ENCODE results near the gene COL6A1. TPM values are rescaled to one million over a fixed set of nuclear protein-coding genes. Genes with fewer than 3 reads are reported as not detected.

COL6A1 gene
- total and polyA plus RNA-seq, 2 of the 4 experiments (the other 2 are of a cell fraction), result 173 to 1,578 TPM

GRCh38 chr21:45937721-45938452, 43.7 kb upstream of the COL6A1 start:
- Histone ChIP-seq H3K4me1 (ENCODE audit: control insufficient read depth, insufficient read depth, low read length) (no peaks in the 10 kb centered on the region), H3K27ac (ENCODE audit: insufficient read depth, low read length) (no peak overlapping the region), H2BK20ac (ENCODE audit: low read depth, low read length) (no peak overlapping the region), H3K23ac (ENCODE audit: low read depth, low read length) (no peak overlapping the region), H3K36me3 (ENCODE audit: control insufficient read depth, insufficient read depth, low read length) (no peaks in the 10 kb centered on the region; the same call in 1 of the 2 replicates), H2BK15ac (ENCODE audit: low read depth, low read length) (no peak overlapping the region), H3K56ac (ENCODE audit: extremely low read depth, insufficient read depth, low read length) (no peak overlapping the region), H3K4me3 (ENCODE audit: insufficient read depth, low read depth, low read length) (no peak overlapping the region), H4K91ac (ENCODE audit: insufficient read depth, low read depth, low read length) (no peak overlapping the region), H3K79me1 (ENCODE audit: low read depth in 1 of 2, low read length in 2 of 2) (no peaks in the 10 kb centered on the region), H3K9me1 (ENCODE audit: insufficient read depth, low read length) (no peaks in the 10 kb centered on the region), H2BK5ac (ENCODE audit: low read depth, low read length, poor library complexity, severe bottlenecking) (no peak overlapping the region), H2AK5ac (ENCODE audit: low read depth, low read length) (no peak overlapping the region), H3K14ac (replicated peaks; ENCODE audit: low read depth, low read length) (no peak overlapping the region), H2AK9ac (replicated peaks; ENCODE audit: low read depth, low read length, poor library complexity) (no peak overlapping the region), H3K27me3 (ENCODE audit: control insufficient read depth, insufficient read depth, low read length) (no peaks in the 10 kb centered on the region; the same call in 1 of the 2 replicates), H4K8ac (ENCODE audit: low read depth in 2 of 2, low read length in 2 of 2) (no peak overlapping the region), H3K4me2 (ENCODE audit: low read depth, low read length) (no peak overlapping the region), H2AFZ (replicated peaks; ENCODE audit: low read length, poor library complexity) (no peak overlapping the region), H3K4ac (ENCODE audit: low read depth, low read length) (no peak overlapping the region), H3K9ac (ENCODE audit: low read depth, low read length) (no peak overlapping the region), H3K9me3 (ENCODE audit: control insufficient read depth, insufficient read depth, low read length) (peaks cover 29% of the 10 kb centered on the region), H3K18ac (ENCODE audit: low read depth, low read length) (no peak overlapping the region), H4K20me1 (ENCODE audit: insufficient read depth, low read length) (no peaks in the 10 kb centered on the region), H2BK120ac (ENCODE audit: low read depth, low read length) (no peak overlapping the region), H4K5ac (ENCODE audit: low read depth, low read length) (no peak overlapping the region)
- 86% methylated on average over 9 of the region's 17 CpGs; no CpG with 5 or more reads in 1 of the 2 experiments for WGBS, 2 experiments (ENCODE audit: extremely low coverage in 2 of 2, insufficient read length in 1 of 2)
- dilution Hi-C loops (cut with HindIII; ENCODE audit: low sequenced_read_pairs, unreplicated experiment), result no loop called here
- in situ Hi-C loops (cut with MboI; ENCODE audit: low sequenced_read_pairs), result no loop called here
- CTCF ChIA-PET, result no interaction called here
- no peak for TF ChIP-seq MAFK (IDR thresholded peaks at IDR 0.05; ENCODE audit: low read depth, low read length)
- no peak for TF ChIP-seq RCOR1 (IDR thresholded peaks at IDR 0.05; ENCODE audit: insufficient replicate concordance, low read length)
- TF ChIP-seq RFX5 (IDR thresholded peaks at IDR 0.05; ENCODE audit: low read depth, low read length), result no peak
- TF ChIP-seq FOS (IDR thresholded peaks at IDR 0.05; ENCODE audit: low read depth, low read length), result no peak
- no peak for TF ChIP-seq ELK1 (IDR thresholded peaks at IDR 0.05; ENCODE audit: borderline replicate concordance, low read depth, low read length)
- no peak for TF ChIP-seq BHLHE40 (IDR thresholded peaks at IDR 0.05; ENCODE audit: low read depth, low read length)
- no peak for TF ChIP-seq CTCF (conservative IDR thresholded peaks at IDR 0.05; ENCODE audit: low read depth, low read length)
- TF ChIP-seq CHD1 (IDR thresholded peaks at IDR 0.05; ENCODE audit: low read depth, low read length), result no peak
- no peak for TF ChIP-seq RAD21 (IDR thresholded peaks at IDR 0.05; ENCODE audit: low read length)
- no peak for TF ChIP-seq CEBPB (IDR thresholded peaks at IDR 0.05; ENCODE audit: low read depth, low read length)
- TF ChIP-seq NFE2L2 (IDR thresholded peaks at IDR 0.05; ENCODE audit: low read depth, low read length), result no peak
- ATAC-seq (ENCODE audit: low read depth), result no peak
- intact Hi-C loops (cut with micrococcal nuclease), result no loop called here
- DNase-seq, result no peak
- POLR2A ChIA-PET (ENCODE audit: unreplicated experiment), result no interaction called here
- BruUV-seq (replicated peaks), result no TSS peak

All from IMR-90 (cell line).